ENCODE results near the gene SRPK3. TPM values are rescaled to one million over a fixed set of nuclear protein-coding genes. Genes with fewer than 3 reads are reported as not detected.

The SRPK3 gene
- total RNA-seq, 2 donors from 2014 or later = 19.4 to 24.6 TPM

GRCh38 chrX:153819384-153820040 lies 38.7 kb downstream of the SRPK3 start:
- DNase-seq (ENCODE audit: low spot score) = no peak
- TF ChIP-seq, protein P1, sequence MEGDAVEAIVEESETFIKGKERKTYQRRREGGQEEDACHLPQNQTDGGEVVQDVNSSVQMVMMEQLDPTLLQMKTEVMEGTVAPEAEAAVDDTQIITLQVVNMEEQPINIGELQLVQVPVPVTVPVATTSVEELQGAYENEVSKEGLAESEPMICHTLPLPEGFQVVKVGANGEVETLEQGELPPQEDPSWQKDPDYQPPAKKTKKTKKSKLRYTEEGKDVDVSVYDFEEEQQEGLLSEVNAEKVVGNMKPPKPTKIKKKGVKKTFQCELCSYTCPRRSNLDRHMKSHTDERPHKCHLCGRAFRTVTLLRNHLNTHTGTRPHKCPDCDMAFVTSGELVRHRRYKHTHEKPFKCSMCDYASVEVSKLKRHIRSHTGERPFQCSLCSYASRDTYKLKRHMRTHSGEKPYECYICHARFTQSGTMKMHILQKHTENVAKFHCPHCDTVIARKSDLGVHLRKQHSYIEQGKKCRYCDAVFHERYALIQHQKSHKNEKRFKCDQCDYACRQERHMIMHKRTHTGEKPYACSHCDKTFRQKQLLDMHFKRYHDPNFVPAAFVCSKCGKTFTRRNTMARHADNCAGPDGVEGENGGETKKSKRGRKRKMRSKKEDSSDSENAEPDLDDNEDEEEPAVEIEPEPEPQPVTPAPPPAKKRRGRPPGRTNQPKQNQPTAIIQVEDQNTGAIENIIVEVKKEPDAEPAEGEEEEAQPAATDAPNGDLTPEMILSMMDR (IDR thresholded peaks at IDR 0.05) = no peak
- Histone ChIP-seq H3K9me3 (no peaks in the 10 kb centered on the region), H3K36me3 (no peaks in the 10 kb centered on the region), H3K4me1 (peaks cover 0 to 6% of the 10 kb centered on the region in 2 donors), H3K27ac (no peak overlapping the region), H3K27me3 (no peaks in the 10 kb centered on the region), H3K4me3 (peak overlapping the region; percentile 22 to 46)

- H3K4me1 ChIP-seq = peaks cover 0 to 6% of the 10 kb centered on the region in 2 donors
- H3K36me3 ChIP-seq = no peaks in the 10 kb centered on the region
- TF ChIP-seq, protein P1 (IDR thresholded peaks at IDR 0.05) = no peak
- H3K27me3 ChIP-seq = no peaks in the 10 kb centered on the region
- H3K9me3 ChIP-seq = no peaks in the 10 kb centered on the region
- no peak overlapping the region for H3K27ac ChIP-seq
- no peak overlapping the region for H3K4me3 ChIP-seq
- DNase-seq (ENCODE audit: low spot score) = no peak
Measured at GRCh38 chrX:153820601-153821000, 39.8 kb downstream of the SRPK3 start.

DNA sequence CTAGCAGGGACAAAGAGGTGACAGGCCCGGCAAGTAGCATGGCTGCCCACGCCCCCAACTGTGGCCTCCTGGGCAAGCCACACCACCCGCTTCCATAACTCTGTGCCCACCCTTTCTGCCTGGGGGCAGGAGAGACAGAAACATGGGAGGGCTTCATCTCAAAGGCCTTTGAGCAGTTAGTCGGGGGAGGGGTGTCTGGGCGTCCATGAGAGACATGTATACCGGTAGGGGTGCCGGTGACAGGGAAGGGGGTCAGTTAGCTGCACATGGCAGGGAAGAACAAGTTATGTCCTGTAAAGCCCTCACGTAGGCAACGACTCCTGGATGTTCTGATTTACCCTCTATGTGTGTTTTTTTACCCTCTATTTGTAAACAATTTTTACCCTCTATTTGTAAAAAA lies 40.2 kb downstream of the SRPK3 start:
- Histone ChIP-seq H3K36me3 (no peaks in the 10 kb centered on the region), H3K9me3 (no peaks in the 10 kb centered on the region), H3K27me3 (no peaks in the 10 kb centered on the region), H3K27ac (no peak overlapping the region), H3K4me1 (peaks cover 0 to 6% of the 10 kb centered on the region in 2 donors), H3K4me3 (no peak overlapping the region)
- TF ChIP-seq, protein P1 (IDR thresholded peaks at IDR 0.05) = no peak
- no peak for DNase-seq (ENCODE audit: low spot score)

GRCh38 chrX:153824348-153824747 lies 43.5 kb downstream of the SRPK3 start:
- H3K27me3 ChIP-seq = peaks cover 0 to 6% of the 10 kb centered on the region in 2 donors

GRCh38 chrX:153825042-153825441 lies 44.2 kb downstream of the SRPK3 start:
- Histone ChIP-seq H3K27ac (no peak overlapping the region), H3K27me3 (peaks cover 0 to 9% of the 10 kb centered on the region in 2 donors)
- TF ChIP-seq, protein P1 (IDR thresholded peaks at IDR 0.05) = no peak

More at GRCh38 chrX:153824348-153824747, 43.5 kb downstream of the SRPK3 start:
- no peak for DNase-seq (ENCODE audit: low spot score)
- Histone ChIP-seq H3K9me3 (no peaks in the 10 kb centered on the region), H3K36me3 (no peaks in the 10 kb centered on the region), H3K4me1 (peaks cover 0 to 6% of the 10 kb centered on the region in 2 donors), H3K4me3 (no peak overlapping the region), H3K27ac (no peak overlapping the region)
- TF ChIP-seq, protein P1 (IDR thresholded peaks at IDR 0.05) = no peak

DNA sequence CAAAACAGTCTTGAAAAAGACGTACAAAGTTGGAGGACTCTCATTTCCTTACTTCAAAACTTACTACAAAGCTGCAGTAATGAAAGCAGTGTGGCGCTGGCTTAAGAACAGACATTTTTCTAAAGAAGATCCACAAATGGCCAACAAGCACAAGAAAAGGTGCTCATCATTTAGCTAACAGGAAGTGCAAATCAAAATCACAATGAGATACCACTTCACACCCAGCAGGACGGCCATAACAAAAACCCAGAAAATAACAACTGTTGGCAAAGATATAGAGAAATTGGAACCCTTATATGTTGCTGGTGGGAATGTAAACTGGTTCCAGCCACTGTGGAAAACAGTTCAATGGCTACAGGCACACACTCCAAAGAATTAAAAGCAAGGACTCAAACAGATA lies 46.2 kb downstream of the SRPK3 start:
- Histone ChIP-seq H3K9me3 (no peaks in the 10 kb centered on the region), H3K4me3 (no peak overlapping the region), H3K36me3 (no peaks in the 10 kb centered on the region), H3K4me1 (peaks cover 0 to 16% of the 10 kb centered on the region in 2 donors), H3K27me3 (peaks cover 0 to 11% of the 10 kb centered on the region in 2 donors), H3K27ac (no peak overlapping the region)
- no peak for DNase-seq (ENCODE audit: low spot score)
- TF ChIP-seq, protein P1 (IDR thresholded peaks at IDR 0.05) = no peak

More at GRCh38 chrX:153825042-153825441, 44.2 kb downstream of the SRPK3 start:
- no peaks in the 10 kb centered on the region for H3K36me3 ChIP-seq
- DNase-seq (ENCODE audit: low spot score) = no peak
- no peaks in the 10 kb centered on the region for H3K9me3 ChIP-seq
- H3K4me1 ChIP-seq = peaks cover 0 to 13% of the 10 kb centered on the region in 2 donors
- no peak overlapping the region for H3K4me3 ChIP-seq
